ENCODE data around the gene ZFP42.

Gene ZFP42

GRCh38 chr4:188046657-188047056, 51.1 kb downstream of the ZFP42 start:
- H3K9me3 ChIP-seq (ENCODE audit: control insufficient read depth, insufficient read depth, low read length), result peaks cover 9% of the 10 kb centered on the region; the same call in 1 of the 2 replicates
- H3F3A ChIP-seq (ENCODE audit: control insufficient read depth, insufficient read depth), result no peaks in the 10 kb centered on the region
- no peaks in the 10 kb centered on the region for H3K36me3 ChIP-seq (ENCODE audit: control insufficient read depth, low read length)
- no peaks in the 10 kb centered on the region for H3K4me1 ChIP-seq (ENCODE audit: control insufficient read depth, low read length)
- no peak overlapping the region for H3K4me2 ChIP-seq (ENCODE audit: low read length)
- no peak overlapping the region for H3K4me3 ChIP-seq (ENCODE audit: low read length)
- no peak overlapping the region for H3K27ac ChIP-seq (ENCODE audit: low read depth, low read length)
- no peaks in the 10 kb centered on the region for H3K79me2 ChIP-seq (ENCODE audit: control insufficient read depth, low read length)
- no peaks in the 10 kb centered on the region for H3K27me3 ChIP-seq (ENCODE audit: control insufficient read depth, low read length)
- no peaks in the 10 kb centered on the region for H4K20me1 ChIP-seq (ENCODE audit: control insufficient read depth, insufficient read depth, low read depth, low read length)
- no peaks in the 10 kb centered on the region for H3K9me2 ChIP-seq (replicated peaks; ENCODE audit: control insufficient read depth, low read length)
- TF ChIP-seq CTCF (IDR thresholded peaks at IDR 0.05; ENCODE audit: low read depth, low read length, poor library complexity, severe bottlenecking), result no peak
- TF ChIP-seq EZH2phosphoT487 (IDR thresholded peaks at IDR 0.05; ENCODE audit: borderline replicate concordance, low read length), result no peak

GRCh38 chr4:188053302-188053701, 57.7 kb downstream of the ZFP42 start:
- Histone ChIP-seq H3K4me3 (ENCODE audit: low read length) (no peak overlapping the region), H3K36me3 (ENCODE audit: control insufficient read depth, low read length) (no peaks in the 10 kb centered on the region), H3K79me2 (ENCODE audit: control insufficient read depth, low read length) (no peaks in the 10 kb centered on the region), H3K27me3 (ENCODE audit: control insufficient read depth, low read length) (no peaks in the 10 kb centered on the region), H3K4me2 (ENCODE audit: low read length) (no peak overlapping the region), H3F3A (ENCODE audit: control insufficient read depth, insufficient read depth) (no peaks in the 10 kb centered on the region), H3K4me1 (ENCODE audit: control insufficient read depth, low read length) (no peaks in the 10 kb centered on the region), H3K9me3 (ENCODE audit: control insufficient read depth, insufficient read depth, low read length) (no peaks in the 10 kb centered on the region), H3K27ac (ENCODE audit: low read depth, low read length) (no peak overlapping the region), H3K9me2 (replicated peaks; ENCODE audit: control insufficient read depth, low read length) (no peaks in the 10 kb centered on the region), H4K20me1 (ENCODE audit: control insufficient read depth, insufficient read depth, low read depth, low read length) (no peaks in the 10 kb centered on the region)
- no peak for TF ChIP-seq EZH2phosphoT487 (IDR thresholded peaks at IDR 0.05; ENCODE audit: borderline replicate concordance, low read length)
- TF ChIP-seq CTCF (IDR thresholded peaks at IDR 0.05; ENCODE audit: low read depth, low read length, poor library complexity, severe bottlenecking), result no peak
